Colonic mucosa (tissue), 4 donors: ENCODE measurements around the gene SENP6. TPM values are rescaled to one million over a fixed set of nuclear protein-coding genes. Genes with fewer than 3 reads are reported as not detected.
A peak's percentile ranks its signal among the peaks of the same experiment; 100 is the strongest.

Source experiments
- DNase-seq: peaks from one replicate; pipeline ENCODE4 v3.0.0-alpha.2; 2020
- H3K27ac ChIP-seq: fragments of 200-600 bp; one replicate; pipeline ENCODE4 v1.8.0; 2021
- H3K27me3 ChIP-seq: fragments of 200-600 bp; one replicate; pipeline ENCODE4 v1.8.0; 2021
- H3K36me3 ChIP-seq: fragments of 200-600 bp; one replicate; pipeline ENCODE4 v1.8.0; 2021
- H3K4me1 ChIP-seq: fragments of 200-600 bp; one replicate; pipeline ENCODE4 v1.8.0; 2021; ENCODE audit warnings: mild to moderate bottlenecking
- H3K4me3 ChIP-seq: fragments of 200-600 bp; one replicate; pipeline ENCODE4 v1.8.0; 2021
- H3K9ac ChIP-seq, 2 donors: one replicate each; pipeline ENCODE4 v1.7.0; 2013; ENCODE audit warnings: control low read depth in 2 of 2, low read depth in 2 of 2, low read length in 2 of 2
- H3K9me3 ChIP-seq: fragments of 200-600 bp; one replicate; pipeline ENCODE4 v1.8.0; 2021
- intact Hi-C: fragments of 100-400 bp; cut with DNase I; formaldehyde crosslinking; loops from one replicate; pipeline ENCODE4 v1.14.1; 2022
- total RNA-seq, 2 donors: library from RNA; stranded (reverse); fragmentation: NEBNext Ultra II Directional in 1 of 2; extraction: Animal tissue kit (Norgen Biotek cat#: 25700) in 1 of 2; gene quantifications; one replicate each; pipeline ENCODE4 v1.2.1, GENCODE V29; 2021
- TF ChIP-seq, protein P1 (sequence below): fragments of 200-600 bp; IDR thresholded peaks from one replicate; pipeline ENCODE4 v1.8.0; 2022; ENCODE audit warnings: antibody characterized with exemption, mild to moderate bottlenecking
- donor health status: healthy.
- donor health status: DM: no; HTN: no; CAD: no.
- donor health status: DM: no; HTN: no; CAD: no.

SENP6 gene, protein sequence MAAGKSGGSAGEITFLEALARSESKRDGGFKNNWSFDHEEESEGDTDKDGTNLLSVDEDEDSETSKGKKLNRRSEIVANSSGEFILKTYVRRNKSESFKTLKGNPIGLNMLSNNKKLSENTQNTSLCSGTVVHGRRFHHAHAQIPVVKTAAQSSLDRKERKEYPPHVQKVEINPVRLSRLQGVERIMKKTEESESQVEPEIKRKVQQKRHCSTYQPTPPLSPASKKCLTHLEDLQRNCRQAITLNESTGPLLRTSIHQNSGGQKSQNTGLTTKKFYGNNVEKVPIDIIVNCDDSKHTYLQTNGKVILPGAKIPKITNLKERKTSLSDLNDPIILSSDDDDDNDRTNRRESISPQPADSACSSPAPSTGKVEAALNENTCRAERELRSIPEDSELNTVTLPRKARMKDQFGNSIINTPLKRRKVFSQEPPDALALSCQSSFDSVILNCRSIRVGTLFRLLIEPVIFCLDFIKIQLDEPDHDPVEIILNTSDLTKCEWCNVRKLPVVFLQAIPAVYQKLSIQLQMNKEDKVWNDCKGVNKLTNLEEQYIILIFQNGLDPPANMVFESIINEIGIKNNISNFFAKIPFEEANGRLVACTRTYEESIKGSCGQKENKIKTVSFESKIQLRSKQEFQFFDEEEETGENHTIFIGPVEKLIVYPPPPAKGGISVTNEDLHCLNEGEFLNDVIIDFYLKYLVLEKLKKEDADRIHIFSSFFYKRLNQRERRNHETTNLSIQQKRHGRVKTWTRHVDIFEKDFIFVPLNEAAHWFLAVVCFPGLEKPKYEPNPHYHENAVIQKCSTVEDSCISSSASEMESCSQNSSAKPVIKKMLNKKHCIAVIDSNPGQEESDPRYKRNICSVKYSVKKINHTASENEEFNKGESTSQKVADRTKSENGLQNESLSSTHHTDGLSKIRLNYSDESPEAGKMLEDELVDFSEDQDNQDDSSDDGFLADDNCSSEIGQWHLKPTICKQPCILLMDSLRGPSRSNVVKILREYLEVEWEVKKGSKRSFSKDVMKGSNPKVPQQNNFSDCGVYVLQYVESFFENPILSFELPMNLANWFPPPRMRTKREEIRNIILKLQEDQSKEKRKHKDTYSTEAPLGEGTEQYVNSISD
- total RNA-seq, result 10 to 100 TPM; 51.9 to 70.0 TPM

DNA sequence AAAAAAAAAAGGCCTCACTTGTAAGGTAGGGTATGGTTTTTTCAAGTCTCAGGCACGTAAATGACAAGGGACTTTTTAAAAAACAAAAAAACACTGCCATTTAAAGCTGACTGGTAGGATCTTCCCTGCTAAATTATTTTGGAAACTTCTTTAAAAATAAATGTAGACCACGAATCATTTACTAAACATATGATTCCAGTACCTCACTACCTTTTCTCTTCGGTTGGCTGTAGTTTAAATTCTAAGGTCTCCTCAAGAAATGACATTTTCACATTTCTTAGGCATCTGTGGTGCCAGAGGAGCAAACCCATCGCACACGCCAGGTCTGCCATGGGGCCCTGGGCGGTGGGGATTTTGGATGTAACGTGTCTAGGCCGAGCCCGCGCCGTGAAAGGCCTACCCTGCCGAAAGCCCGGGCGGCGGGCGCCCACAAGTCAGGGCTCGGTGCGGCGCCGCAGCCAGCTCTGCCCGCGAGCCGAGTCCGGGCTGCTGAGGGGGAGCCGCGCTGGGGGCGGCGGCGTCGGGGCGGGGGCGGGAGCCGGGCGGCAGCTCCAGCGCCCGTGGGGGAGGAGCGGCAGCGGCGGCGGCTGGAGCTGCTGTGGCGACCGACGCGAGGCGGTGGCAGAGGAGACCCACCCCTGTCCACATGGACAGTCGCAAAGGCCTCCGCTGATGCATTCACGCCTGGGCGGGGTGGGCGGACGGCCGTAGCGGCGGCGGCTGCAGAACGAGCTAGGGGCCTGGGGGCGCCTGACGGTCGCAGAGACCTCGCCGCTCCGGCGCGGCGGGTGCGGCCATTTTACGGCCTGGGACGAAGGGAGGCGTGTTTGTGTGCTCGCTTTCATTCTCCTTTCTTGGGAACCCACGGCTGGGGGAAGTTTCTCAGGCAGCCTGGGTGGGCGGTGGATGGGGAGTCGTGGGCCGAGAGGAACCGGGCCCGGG, at the start of gene SENP6:
Gene SENP6, plus strand, starts transcription at position 577 of the 942 bp plus-strand sequence. CDS start 645 bp downstream, outside the sequence.
- intact Hi-C loops, result no loop called here
- Histone ChIP-seq H3K36me3 (no peaks in the 10 kb centered on the region), H3K27ac (peak within 1 kb of the TSS; percentile 96), H3K9me3 (no peaks in the 10 kb centered on the region), H3K4me3 (peak within 1 kb of the TSS; percentile 76), H3K27me3 (no peaks in the 10 kb centered on the region), H3K9ac (peak within 1 kb of the TSS; percentile 87 to 95), H3K4me1 (no peaks in the 10 kb centered on the region)
- TF ChIP-seq, protein P1, sequence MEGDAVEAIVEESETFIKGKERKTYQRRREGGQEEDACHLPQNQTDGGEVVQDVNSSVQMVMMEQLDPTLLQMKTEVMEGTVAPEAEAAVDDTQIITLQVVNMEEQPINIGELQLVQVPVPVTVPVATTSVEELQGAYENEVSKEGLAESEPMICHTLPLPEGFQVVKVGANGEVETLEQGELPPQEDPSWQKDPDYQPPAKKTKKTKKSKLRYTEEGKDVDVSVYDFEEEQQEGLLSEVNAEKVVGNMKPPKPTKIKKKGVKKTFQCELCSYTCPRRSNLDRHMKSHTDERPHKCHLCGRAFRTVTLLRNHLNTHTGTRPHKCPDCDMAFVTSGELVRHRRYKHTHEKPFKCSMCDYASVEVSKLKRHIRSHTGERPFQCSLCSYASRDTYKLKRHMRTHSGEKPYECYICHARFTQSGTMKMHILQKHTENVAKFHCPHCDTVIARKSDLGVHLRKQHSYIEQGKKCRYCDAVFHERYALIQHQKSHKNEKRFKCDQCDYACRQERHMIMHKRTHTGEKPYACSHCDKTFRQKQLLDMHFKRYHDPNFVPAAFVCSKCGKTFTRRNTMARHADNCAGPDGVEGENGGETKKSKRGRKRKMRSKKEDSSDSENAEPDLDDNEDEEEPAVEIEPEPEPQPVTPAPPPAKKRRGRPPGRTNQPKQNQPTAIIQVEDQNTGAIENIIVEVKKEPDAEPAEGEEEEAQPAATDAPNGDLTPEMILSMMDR, result no peak
- peak; percentile 80 for DNase-seq

DNA sequence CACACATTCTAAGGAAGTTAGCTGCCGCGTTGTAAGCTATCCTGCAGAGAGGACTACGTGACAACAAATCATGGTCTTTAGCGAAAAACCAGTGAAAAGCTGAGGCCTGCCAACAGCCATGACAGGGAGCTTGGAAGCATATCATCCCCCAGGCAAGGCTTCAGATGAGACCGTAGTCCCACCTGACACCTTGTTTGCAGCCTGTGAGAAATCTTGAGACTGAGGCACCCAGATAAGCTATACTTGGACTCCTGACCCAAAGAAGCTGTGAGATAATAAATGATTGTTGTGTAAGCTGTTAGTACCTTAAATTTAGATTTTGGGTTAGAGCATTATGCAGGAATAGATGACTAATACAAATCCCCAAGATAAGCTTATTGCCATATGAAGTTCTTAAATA, 45.4 kb upstream of the SENP6 start:
- H3K9me3 ChIP-seq, result no peaks in the 10 kb centered on the region
- H3K36me3 ChIP-seq, result no peaks in the 10 kb centered on the region
- no peak for DNase-seq
- H3K4me1 ChIP-seq, result no peaks in the 10 kb centered on the region
- intact Hi-C loops, result no loop called here
- no peak overlapping the region for H3K9ac ChIP-seq
- TF ChIP-seq, protein P1, result no peak
- no peak overlapping the region for H3K27ac ChIP-seq
- no peak overlapping the region for H3K4me3 ChIP-seq
- H3K27me3 ChIP-seq, result no peaks in the 10 kb centered on the region

GRCh38 chr6:75557068-75557467, 44.6 kb upstream of the SENP6 start:
- no peak overlapping the region for H3K4me3 ChIP-seq
- H3K36me3 ChIP-seq, result no peaks in the 10 kb centered on the region
- no peaks in the 10 kb centered on the region for H3K27me3 ChIP-seq
- H3K9me3 ChIP-seq, result no peaks in the 10 kb centered on the region
- TF ChIP-seq, protein P1, result no peak
- intact Hi-C loops, result no loop called here
- H3K27ac ChIP-seq, result no peak overlapping the region
- no peak overlapping the region for H3K9ac ChIP-seq
- DNase-seq, result no peak
- no peaks in the 10 kb centered on the region for H3K4me1 ChIP-seq

DNA sequence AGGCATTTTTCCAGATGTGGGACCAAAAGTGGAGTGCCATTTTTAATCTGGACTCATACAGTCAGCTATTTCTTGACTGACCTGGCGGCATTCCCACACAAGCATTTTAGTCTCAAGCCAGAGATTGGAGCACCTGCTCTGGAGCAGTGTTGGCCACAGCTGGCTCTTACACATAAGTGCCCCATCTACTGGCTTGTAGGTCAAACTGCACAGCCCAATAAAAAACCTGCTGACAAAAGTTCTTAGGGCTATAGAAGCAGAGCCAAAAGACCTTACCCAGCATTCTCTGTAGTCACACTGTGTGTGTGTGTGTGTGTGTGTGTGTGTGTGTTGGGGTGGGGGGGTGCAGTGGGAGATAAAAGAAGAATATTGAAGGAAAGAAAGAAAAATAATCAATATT, 38.6 kb upstream of the SENP6 start:
- H3K36me3 ChIP-seq, result no peaks in the 10 kb centered on the region
- H3K27me3 ChIP-seq, result no peaks in the 10 kb centered on the region
- no peaks in the 10 kb centered on the region for H3K9me3 ChIP-seq
- no peak overlapping the region for H3K27ac ChIP-seq
- no peak for DNase-seq
- H3K4me1 ChIP-seq, result no peaks in the 10 kb centered on the region
- TF ChIP-seq, protein P1, result peak; percentile 22
- no peak overlapping the region for H3K4me3 ChIP-seq
- H3K9ac ChIP-seq, result no peak overlapping the region
- intact Hi-C loops, result no loop called here
